ENCODE data around the gene ITM2A. TPM values are rescaled to one million over a fixed set of nuclear protein-coding genes. Genes with fewer than 3 reads are reported as not detected.

ITM2A gene
- polyA plus RNA-seq (ENCODE audit: insufficient read length) = 673 TPM

GRCh38 chrX:79366873-79367749 lies at the start of gene ITM2A:
TSS of gene ITM2A (minus strand) at chrX:79367334. CDS start at chrX:79367215, 119 bp downstream.
- DNase-seq (ENCODE audit: low read depth) = no peak

- no peak for DNase-seq (ENCODE audit: low read depth)
These were observed 47.9 kb upstream of the ITM2A start for GRCh38 chrX:79415056-79415455.

- DNase-seq (ENCODE audit: low read depth) = no peak
These were observed 46.8 kb upstream of the ITM2A start for GRCh38 chrX:79413963-79414362.

- DNase-seq (ENCODE audit: low read depth) = no peak
These were observed 45.8 kb upstream of the ITM2A start for GRCh38 chrX:79412972-79413371.

GRCh38 chrX:79412166-79412565 lies 45.0 kb upstream of the ITM2A start:
- no peak for DNase-seq (ENCODE audit: low read depth)

- no peak for DNase-seq (ENCODE audit: low read depth)
These were observed 42.5 kb upstream of the ITM2A start for GRCh38 chrX:79409657-79410056.

- DNase-seq (ENCODE audit: low read depth) = no peak
These were observed 41.6 kb upstream of the ITM2A start for GRCh38 chrX:79408623-79409322.

GRCh38 chrX:79400623-79401022 lies 33.5 kb upstream of the ITM2A start:
- DNase-seq (ENCODE audit: low read depth) = no peak

- no peak for DNase-seq (ENCODE audit: low read depth)
These were observed 8.2 kb upstream of the ITM2A start for GRCh38 chrX:79375340-79375739.

- DNase-seq (ENCODE audit: low read depth) = no peak
These were observed 4.5 kb upstream of the ITM2A start for GRCh38 chrX:79371640-79372039.

GRCh38 chrX:79371101-79371500 lies 4.0 kb upstream of the ITM2A start:
- DNase-seq (ENCODE audit: low read depth) = no peak

GRCh38 chrX:79369871-79370270 lies 2.7 kb upstream of the ITM2A start:
- no peak for DNase-seq (ENCODE audit: low read depth)

- no peak for DNase-seq (ENCODE audit: low read depth)
These were observed 1.3 kb upstream of the ITM2A start for GRCh38 chrX:79368441-79368840.

GRCh38 chrX:79367907-79368306 lies 773 bp upstream of the ITM2A start:
- no peak for DNase-seq (ENCODE audit: low read depth)

- DNase-seq (ENCODE audit: low read depth) = no peak
These were observed 620 bp downstream of the ITM2A start for GRCh38 chrX:79366556-79366872.

GRCh38 chrX:79365591-79365990 lies 1.5 kb downstream of the ITM2A start:
- no peak for DNase-seq (ENCODE audit: low read depth)

- no peak for DNase-seq (ENCODE audit: low read depth)
These were observed 2.8 kb downstream of the ITM2A start for GRCh38 chrX:79364306-79364705.

- no peak for DNase-seq (ENCODE audit: low read depth)
These were observed 5.8 kb downstream of the ITM2A start for GRCh38 chrX:79361192-79361870.

GRCh38 chrX:79336869-79337815 lies 30.0 kb downstream of the ITM2A start:
- no peak for DNase-seq (ENCODE audit: low read depth)

GRCh38 chrX:79330022-79330421 lies 37.1 kb downstream of the ITM2A start:
- DNase-seq (ENCODE audit: low read depth) = no peak

- no peak for DNase-seq (ENCODE audit: low read depth)
These were observed 41.7 kb downstream of the ITM2A start for GRCh38 chrX:79325263-79325958.

Measured in forelimb muscle (tissue), 1 donor.